Mesenchymal stem cell (in vitro differentiated cells and primary cell): ENCODE measurements around the gene SLC2A6.
A peak's percentile ranks its signal among the peaks of the same experiment; 100 is the strongest.

ENCODE experiments used
- DNase-seq: peaks from one replicate; pipeline ENCODE4 v3.0.0-alpha.2; 2013
- H2AFZ ChIP-seq: one replicate; pipeline ENCODE4 v1.6.1; 2013; ENCODE audit warnings: low read depth, mild to moderate bottlenecking, control low read depth, inconsistent platforms, low read length, moderate library complexity
- H2AK5ac ChIP-seq: 2 replicates; pipeline ENCODE4 v1.6.1; 2013; ENCODE audit warnings: low read length, moderate library complexity, mild to moderate bottlenecking, inconsistent platforms; ENCODE audit not compliant: severe bottlenecking
- H2BK120ac ChIP-seq: one replicate; pipeline ENCODE4 v1.6.1; 2013; ENCODE audit warnings: low read depth, mild to moderate bottlenecking, inconsistent platforms, low read length, moderate library complexity
- H2BK12ac ChIP-seq, 2 experiments: one replicate each; pipeline ENCODE4 v1.6.1; 2013; ENCODE audit warnings: inconsistent platforms in 2 of 2, low read length in 2 of 2, mild to moderate bottlenecking in 2 of 2, moderate library complexity in 2 of 2, control low read depth in 1 of 2
- H2BK15ac ChIP-seq: one replicate; pipeline ENCODE4 v1.6.1; 2013; ENCODE audit warnings: mild to moderate bottlenecking, low read depth, inconsistent platforms; ENCODE audit not compliant: poor library complexity, severe bottlenecking
- H2BK5ac ChIP-seq: 2 replicates; pipeline ENCODE4 v1.6.1; 2013; ENCODE audit warnings: low read depth, mild to moderate bottlenecking, low read length, control low read depth, inconsistent platforms; ENCODE audit not compliant: poor library complexity, severe bottlenecking
- H3K14ac ChIP-seq, 2 experiments: one replicate each; pipeline ENCODE4 v1.6.1; 2013; ENCODE audit warnings: inconsistent platforms in 2 of 2, low read length in 2 of 2, control low read depth in 1 of 2, mild to moderate bottlenecking in 1 of 2, moderate library complexity in 1 of 2
- H3K18ac ChIP-seq, 2 experiments: one replicate each; pipeline ENCODE4 v1.6.1; 2013; ENCODE audit warnings: inconsistent platforms in 2 of 2, low read length in 2 of 2, control low read depth in 1 of 2, low read depth in 1 of 2, mild to moderate bottlenecking in 1 of 2
- H3K23ac ChIP-seq, 2 experiments: one replicate each; pipeline ENCODE4 v1.6.1; 2013; ENCODE audit warnings: inconsistent platforms in 2 of 2, low read length in 2 of 2, mild to moderate bottlenecking in 2 of 2, moderate library complexity in 2 of 2, control low read depth in 1 of 2
- H3K27ac ChIP-seq: 2 replicates; pipeline ENCODE4 v1.5.1; 2013; ENCODE audit warnings: mild to moderate bottlenecking, moderate library complexity, low read length, control low read depth, inconsistent platforms; ENCODE audit not compliant: poor library complexity, severe bottlenecking
- H3K27me3 ChIP-seq, 2 experiments: 2 replicates each; pipeline versions ENCODE4 v1.6.1 to v1.7.0; 2013; ENCODE audit warnings: low read length in 2 of 2, mild to moderate bottlenecking in 2 of 2, moderate library complexity in 2 of 2, control low read depth in 1 of 2, inconsistent platforms in 1 of 2; ENCODE audit not compliant: control insufficient read depth in 1 of 2, insufficient read depth in 1 of 2
- H3K36me3 ChIP-seq, 2 experiments: 2 replicates each; pipeline versions ENCODE4 v1.6.1 to v1.7.0; 2013; ENCODE audit warnings: low read length in 2 of 2, control low read depth in 1 of 2, inconsistent platforms in 1 of 2, low read depth in 1 of 2, mild to moderate bottlenecking in 1 of 2; ENCODE audit not compliant: insufficient read depth in 2 of 2, control insufficient read depth in 1 of 2
- H3K4ac ChIP-seq, 2 experiments: one replicate each; pipeline ENCODE4 v1.6.1; 2013; ENCODE audit warnings: inconsistent platforms in 2 of 2, low read length in 2 of 2, mild to moderate bottlenecking in 2 of 2, moderate library complexity in 2 of 2, control low read depth in 1 of 2, low read depth in 1 of 2
- H3K4me1 ChIP-seq: 2 replicates; pipeline ENCODE4 v1.6.1; 2013; ENCODE audit warnings: low read depth, low read length, control low read depth; ENCODE audit not compliant: control insufficient read depth, insufficient read depth
- H3K4me2 ChIP-seq: 2 replicates; pipeline ENCODE4 v1.6.1; 2013; ENCODE audit warnings: low read length, mild to moderate bottlenecking, inconsistent platforms; ENCODE audit not compliant: poor library complexity, severe bottlenecking
- H3K4me3 ChIP-seq, 2 experiments: 2 replicates each; pipeline versions ENCODE4 v1.5.1 to v1.7.0; 2013; ENCODE audit warnings: low read length in 2 of 2, mild to moderate bottlenecking in 2 of 2, control low read depth in 1 of 2, low read depth in 1 of 2; ENCODE audit not compliant: insufficient read depth in 1 of 2
- H3K79me1 ChIP-seq: replicated peaks from 2 replicates; pipeline ENCODE4 v1.6.1; 2013; ENCODE audit warnings: mild to moderate bottlenecking, control low read depth, low read length, inconsistent platforms; ENCODE audit not compliant: poor library complexity, severe bottlenecking
- H3K9ac ChIP-seq: 2 replicates; pipeline ENCODE4 v1.7.0; 2013; ENCODE audit warnings: mild to moderate bottlenecking, low read length, moderate library complexity
- H3K9me3 ChIP-seq: 2 replicates; pipeline ENCODE4 v1.7.0; 2013; ENCODE audit warnings: mild to moderate bottlenecking, low read length; ENCODE audit not compliant: control insufficient read depth
- H4K8ac ChIP-seq: one replicate; pipeline ENCODE4 v1.6.1; 2013; ENCODE audit warnings: inconsistent platforms, mild to moderate bottlenecking, low read length, moderate library complexity
- H4K91ac ChIP-seq: one replicate; pipeline ENCODE4 v1.6.1; 2013; ENCODE audit warnings: mild to moderate bottlenecking, low read length, inconsistent platforms
- WGBS: methylation state at CpG from one replicate; pipeline ENCODE4 v1.1.7; 2013; ENCODE audit warnings: mixed read lengths; 5-methylcytosine and 5-hydroxymethylcytosine counted together

Gene SLC2A6

GRCh38 chr9:133489253-133490190 is 10.6 kb upstream of the SLC2A6 start:
- Histone ChIP-seq H3K4me1 (peaks cover 27% of the 10 kb centered on the region), H3K9ac (no peak overlapping the region), H2AFZ (peak overlapping the region; percentile 3), H2BK120ac (no peak overlapping the region), H3K4me2 (no peak overlapping the region), H3K23ac (no peak overlapping the region), H3K79me1 (no peaks in the 10 kb centered on the region), H3K4me3 (no peak overlapping the region), H3K27me3 (peaks cover 5 to 41% of the 10 kb centered on the region in 2 experiments), H2BK5ac (no peak overlapping the region), H2BK15ac (no peak overlapping the region), H3K36me3 (no peaks in the 10 kb centered on the region), H2BK12ac (no peak overlapping the region), H4K91ac (peak overlapping the region; percentile 5), H3K18ac (no peak overlapping the region), H4K8ac (no peak overlapping the region), H3K27ac (no peak overlapping the region), H3K9me3 (no peaks in the 10 kb centered on the region), H2AK5ac (no peak overlapping the region), H3K14ac (no peak overlapping the region), H3K4ac (no peak overlapping the region)
- peak; percentile 58 for DNase-seq
- WGBS: 82% methylated on average over 18 of the region's 19 CpGs

- H3K9ac ChIP-seq: no peak overlapping the region
- peaks cover 6 to 39% of the 10 kb centered on the region in 2 experiments for H3K27me3 ChIP-seq
- H2BK5ac ChIP-seq: no peak overlapping the region
- no peak overlapping the region for H3K23ac ChIP-seq
- H2BK15ac ChIP-seq: no peak overlapping the region
- H3K27ac ChIP-seq: no peak overlapping the region
- peak overlapping the region in 1 of 2 experiments; percentile 6 for H3K18ac ChIP-seq
- no peak overlapping the region for H2AK5ac ChIP-seq
- no peaks in the 10 kb centered on the region for H3K9me3 ChIP-seq
- no peak overlapping the region for H3K4me3 ChIP-seq
- no peak overlapping the region for H3K4me2 ChIP-seq
- H4K8ac ChIP-seq: peak overlapping the region; percentile 45
- no peak overlapping the region for H2BK120ac ChIP-seq
- peak overlapping the region; percentile 5 for H4K91ac ChIP-seq
- no peaks in the 10 kb centered on the region for H3K79me1 ChIP-seq
- H3K14ac ChIP-seq: peak overlapping the region in 1 of 2 experiments; percentile 68
- peak overlapping the region in 1 of 2 experiments; percentile 45 for H2BK12ac ChIP-seq
- H3K4ac ChIP-seq: peak overlapping the region in 1 of 2 experiments; percentile 24
- WGBS: 86% methylated on average over 17 of the region's 18 CpGs
- no peak for DNase-seq
- peaks cover 29% of the 10 kb centered on the region for H3K4me1 ChIP-seq
- H2AFZ ChIP-seq: peak overlapping the region; percentile 3
- H3K36me3 ChIP-seq: no peaks in the 10 kb centered on the region
Observed at GRCh38 chr9:133488686-133489252, 9.9 kb upstream of the SLC2A6 start.

- Histone ChIP-seq H3K18ac (no peak overlapping the region), H3K9me3 (no peaks in the 10 kb centered on the region), H3K4me1 (peaks cover 24% of the 10 kb centered on the region), H3K23ac (no peak overlapping the region), H3K27ac (no peak overlapping the region), H3K4me3 (no peak overlapping the region), H3K4ac (no peak overlapping the region), H2AFZ (no peak overlapping the region), H3K14ac (no peak overlapping the region), H3K27me3 (peaks cover 11 to 38% of the 10 kb centered on the region in 2 experiments), H2AK5ac (no peak overlapping the region), H3K36me3 (no peaks in the 10 kb centered on the region), H4K8ac (no peak overlapping the region), H2BK15ac (no peak overlapping the region), H3K79me1 (no peaks in the 10 kb centered on the region), H4K91ac (no peak overlapping the region), H2BK12ac (no peak overlapping the region), H2BK5ac (no peak overlapping the region), H3K9ac (no peak overlapping the region), H2BK120ac (no peak overlapping the region), H3K4me2 (no peak overlapping the region)
- WGBS: 89% methylated on average over 8 of the region's 8 CpGs
- no peak for DNase-seq
Observed at GRCh38 chr9:133487331-133487725, 8.4 kb upstream of the SLC2A6 start.

- Histone ChIP-seq H3K9ac (no peak overlapping the region), H3K36me3 (no peaks in the 10 kb centered on the region), H3K27me3 (peaks cover 11 to 25% of the 10 kb centered on the region in 2 experiments), H3K14ac (no peak overlapping the region), H3K4me1 (peaks cover 19% of the 10 kb centered on the region), H2BK5ac (no peak overlapping the region), H3K18ac (no peak overlapping the region), H4K8ac (no peak overlapping the region), H3K4me2 (no peak overlapping the region), H3K4me3 (peak overlapping the region in 1 of 2 experiments; percentile 5), H2BK12ac (no peak overlapping the region), H2AFZ (no peak overlapping the region), H2AK5ac (no peak overlapping the region), H3K23ac (no peak overlapping the region), H3K27ac (no peak overlapping the region), H3K79me1 (no peaks in the 10 kb centered on the region), H2BK120ac (no peak overlapping the region), H3K9me3 (no peaks in the 10 kb centered on the region), H4K91ac (no peak overlapping the region), H3K4ac (no peak overlapping the region), H2BK15ac (no peak overlapping the region)
- no peak for DNase-seq
- WGBS: 75% methylated on average over 25 of the region's 25 CpGs
Observed at GRCh38 chr9:133485531-133486260, 6.8 kb upstream of the SLC2A6 start.
